Measurements from ENCODE around the gene SBF2. TPM values are rescaled to one million over a fixed set of nuclear protein-coding genes. Genes with fewer than 3 reads are reported as not detected.

SBF2 gene
- total RNA-seq, 1 donor from 2014 or later = 21.1 TPM

DNA sequence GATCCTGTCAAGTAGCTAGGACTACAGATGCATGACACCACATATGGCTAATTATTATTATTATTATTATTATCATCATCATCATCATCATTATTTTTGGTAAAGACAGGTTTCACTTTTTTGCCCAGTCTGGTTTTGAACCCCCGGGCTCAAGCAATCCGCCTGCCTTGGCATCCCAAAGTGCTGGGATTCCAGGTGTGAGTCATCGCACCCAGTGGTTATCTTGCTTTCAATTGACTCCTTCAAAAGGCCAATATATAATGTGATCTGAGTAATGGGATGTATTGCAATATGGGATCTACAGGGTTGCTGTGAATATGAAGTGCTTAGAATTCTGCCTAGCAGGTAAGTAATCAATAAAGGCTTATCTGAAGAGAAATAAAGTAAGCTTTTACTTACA is 221.2 kb downstream of the SBF2 start:
- no peak for DNase-seq (ENCODE audit: low read depth)
- TF ChIP-seq, protein P1, sequence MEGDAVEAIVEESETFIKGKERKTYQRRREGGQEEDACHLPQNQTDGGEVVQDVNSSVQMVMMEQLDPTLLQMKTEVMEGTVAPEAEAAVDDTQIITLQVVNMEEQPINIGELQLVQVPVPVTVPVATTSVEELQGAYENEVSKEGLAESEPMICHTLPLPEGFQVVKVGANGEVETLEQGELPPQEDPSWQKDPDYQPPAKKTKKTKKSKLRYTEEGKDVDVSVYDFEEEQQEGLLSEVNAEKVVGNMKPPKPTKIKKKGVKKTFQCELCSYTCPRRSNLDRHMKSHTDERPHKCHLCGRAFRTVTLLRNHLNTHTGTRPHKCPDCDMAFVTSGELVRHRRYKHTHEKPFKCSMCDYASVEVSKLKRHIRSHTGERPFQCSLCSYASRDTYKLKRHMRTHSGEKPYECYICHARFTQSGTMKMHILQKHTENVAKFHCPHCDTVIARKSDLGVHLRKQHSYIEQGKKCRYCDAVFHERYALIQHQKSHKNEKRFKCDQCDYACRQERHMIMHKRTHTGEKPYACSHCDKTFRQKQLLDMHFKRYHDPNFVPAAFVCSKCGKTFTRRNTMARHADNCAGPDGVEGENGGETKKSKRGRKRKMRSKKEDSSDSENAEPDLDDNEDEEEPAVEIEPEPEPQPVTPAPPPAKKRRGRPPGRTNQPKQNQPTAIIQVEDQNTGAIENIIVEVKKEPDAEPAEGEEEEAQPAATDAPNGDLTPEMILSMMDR (IDR thresholded peaks at IDR 0.05; ENCODE audit: insufficient read depth, low read length, poor library complexity, severe bottlenecking) = no peak
- Histone ChIP-seq H3K27me3 (ENCODE audit: control insufficient read depth, insufficient read depth, low read length) (no peaks in the 10 kb centered on the region), H3K4me3 (ENCODE audit: low read depth, low read length) (no peak overlapping the region), H3K36me3 (ENCODE audit: control insufficient read depth, insufficient read depth, low read length) (no peaks in the 10 kb centered on the region)

DNA sequence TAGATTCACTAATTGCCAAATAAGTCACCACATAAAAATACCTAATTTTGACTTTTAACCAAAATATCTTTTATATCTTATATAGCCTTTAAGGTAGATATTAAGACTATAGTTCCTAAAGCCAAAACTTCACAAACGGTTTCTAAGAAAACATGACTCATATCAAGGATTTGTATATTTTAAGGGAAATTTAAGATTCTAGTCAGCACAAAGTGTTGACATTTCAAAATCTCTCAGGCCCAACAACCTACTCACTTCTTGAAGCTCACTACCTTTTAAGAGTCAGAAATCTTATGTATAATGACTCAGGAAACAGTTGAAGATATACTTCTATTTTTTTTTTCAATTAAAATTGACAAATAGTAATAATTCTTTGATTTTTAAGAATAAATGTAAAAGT is 221.9 kb downstream of the SBF2 start:
- Histone ChIP-seq H3K27me3 (ENCODE audit: control insufficient read depth, insufficient read depth, low read length) (no peaks in the 10 kb centered on the region), H3K4me3 (ENCODE audit: low read depth, low read length) (no peak overlapping the region), H3K36me3 (ENCODE audit: control insufficient read depth, insufficient read depth, low read length) (no peaks in the 10 kb centered on the region)
- DNase-seq (ENCODE audit: low read depth) = no peak
- TF ChIP-seq, protein P1 (IDR thresholded peaks at IDR 0.05; ENCODE audit: insufficient read depth, low read length, poor library complexity, severe bottlenecking) = no peak

DNA sequence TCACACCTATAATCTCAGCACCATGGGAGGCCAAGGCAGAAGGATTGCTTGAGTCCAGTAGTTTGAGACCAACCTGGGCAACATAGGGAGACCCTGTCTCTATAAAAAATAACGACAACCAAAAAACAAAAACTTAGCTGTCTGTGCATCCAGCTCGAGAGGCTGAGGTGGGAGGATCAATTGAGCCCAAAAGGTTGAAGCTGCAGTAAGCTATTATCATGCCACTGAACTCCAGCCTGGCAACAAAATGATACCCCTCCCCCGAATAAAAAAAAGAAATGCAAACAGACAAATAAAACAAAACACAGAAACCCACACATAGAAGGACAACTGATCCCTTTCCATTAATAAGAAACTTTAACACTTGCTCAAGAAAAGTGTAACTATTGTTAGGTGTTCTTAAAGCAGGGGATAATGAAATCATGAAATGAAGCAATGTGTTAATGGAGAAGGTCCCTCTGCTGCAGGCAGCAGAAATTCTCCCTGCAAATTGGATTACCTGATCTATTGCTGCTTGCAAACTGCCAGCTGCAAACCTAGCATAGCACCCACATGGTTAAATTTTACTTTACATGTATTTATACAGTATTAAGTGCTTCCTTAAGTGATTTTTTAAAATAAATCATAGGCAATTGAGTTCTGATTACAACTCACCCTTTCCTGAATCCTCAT is 226.3 kb downstream of the SBF2 start:
- Histone ChIP-seq H3K27me3 (ENCODE audit: control insufficient read depth, insufficient read depth, low read length) (no peaks in the 10 kb centered on the region), H3K36me3 (ENCODE audit: control insufficient read depth, insufficient read depth, low read length) (no peaks in the 10 kb centered on the region), H3K4me3 (ENCODE audit: low read depth, low read length) (no peak overlapping the region)
- no peak for DNase-seq (ENCODE audit: low read depth)
- TF ChIP-seq, protein P1 (IDR thresholded peaks at IDR 0.05; ENCODE audit: insufficient read depth, low read length, poor library complexity, severe bottlenecking) = no peak

DNA sequence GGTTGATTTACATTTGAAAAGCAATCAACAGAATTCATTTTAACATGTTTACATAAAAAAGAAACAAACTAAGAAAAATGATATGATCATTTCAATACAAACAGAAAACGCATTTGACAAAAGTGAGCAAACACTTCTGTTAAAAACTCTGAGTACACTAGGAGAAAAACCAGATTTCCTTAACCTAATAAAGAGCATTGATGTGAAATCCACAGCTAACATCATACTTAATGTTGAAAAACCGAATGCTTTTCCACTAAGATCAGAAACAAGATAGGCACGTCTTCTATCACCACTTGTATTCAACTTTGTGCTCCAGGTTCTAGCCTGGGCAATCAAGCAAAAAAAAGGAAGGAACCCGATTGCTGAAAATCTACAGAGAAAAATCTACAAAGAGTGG is 227.6 kb downstream of the SBF2 start:
- no peak overlapping the region for H3K4me3 ChIP-seq (ENCODE audit: low read depth, low read length)
- DNase-seq (ENCODE audit: low read depth) = no peak
- H3K36me3 ChIP-seq (ENCODE audit: control insufficient read depth, insufficient read depth, low read length) = no peaks in the 10 kb centered on the region
- TF ChIP-seq, protein P1 (IDR thresholded peaks at IDR 0.05; ENCODE audit: insufficient read depth, low read length, poor library complexity, severe bottlenecking) = no peak
- H3K27me3 ChIP-seq (ENCODE audit: control insufficient read depth, insufficient read depth, low read length) = no peaks in the 10 kb centered on the region

DNA sequence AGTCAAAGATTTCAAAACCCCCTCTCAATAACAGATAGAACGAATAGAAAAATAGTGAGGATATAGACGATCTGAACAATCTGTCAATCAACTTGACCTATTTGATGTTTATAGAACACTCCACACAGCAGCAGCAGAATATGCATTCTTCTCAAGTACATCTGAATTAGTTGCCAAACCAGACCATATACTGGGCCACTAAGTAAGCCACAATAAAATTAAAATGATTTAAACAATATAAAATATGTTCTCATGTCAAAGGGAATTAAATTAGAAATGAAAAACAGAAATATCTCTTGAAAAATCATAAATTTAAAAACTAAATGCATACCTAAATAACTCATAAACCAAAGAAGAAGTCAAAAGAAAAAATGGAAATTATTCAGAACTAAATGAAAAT is 229.2 kb downstream of the SBF2 start:
- no peak for DNase-seq (ENCODE audit: low read depth)
- no peak overlapping the region for H3K4me3 ChIP-seq (ENCODE audit: low read depth, low read length)
- TF ChIP-seq, protein P1 (IDR thresholded peaks at IDR 0.05; ENCODE audit: insufficient read depth, low read length, poor library complexity, severe bottlenecking) = no peak
- H3K27me3 ChIP-seq (ENCODE audit: control insufficient read depth, insufficient read depth, low read length) = no peaks in the 10 kb centered on the region
- H3K36me3 ChIP-seq (ENCODE audit: control insufficient read depth, insufficient read depth, low read length) = no peaks in the 10 kb centered on the region

DNA sequence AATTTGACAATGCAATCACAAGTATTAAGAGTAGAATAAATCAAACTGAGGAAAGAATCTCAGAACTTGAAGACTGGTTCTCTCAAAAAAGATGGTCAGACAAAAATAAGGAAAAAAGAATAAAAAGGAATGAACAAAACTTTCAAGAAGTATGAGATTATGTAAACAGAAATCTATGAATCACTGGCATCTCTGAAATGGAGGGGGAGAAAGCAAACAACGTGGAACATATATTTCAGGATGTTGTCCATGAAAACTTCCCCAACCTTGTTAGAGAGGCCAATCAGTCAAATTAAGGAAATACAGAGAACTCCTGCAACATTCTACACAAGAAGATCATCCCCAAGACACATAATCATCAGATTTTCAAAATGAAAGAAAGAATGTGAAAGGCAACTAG is 235.7 kb downstream of the SBF2 start:
- Histone ChIP-seq H3K4me3 (ENCODE audit: low read depth, low read length) (no peak overlapping the region), H3K36me3 (ENCODE audit: control insufficient read depth, insufficient read depth, low read length) (no peaks in the 10 kb centered on the region), H3K27me3 (ENCODE audit: control insufficient read depth, insufficient read depth, low read length) (no peaks in the 10 kb centered on the region)
- TF ChIP-seq, protein P1 (IDR thresholded peaks at IDR 0.05; ENCODE audit: insufficient read depth, low read length, poor library complexity, severe bottlenecking) = no peak
- DNase-seq (ENCODE audit: low read depth) = no peak
